CD4-positive, alpha-beta T cell treated with Interleukin-6 at 100 ng/mL for 8 hours (primary cell): ENCODE data around the gene BTNL8.

Experiments used
- DNase-seq: peaks from one replicate; pipeline ENCODE4 v3.0.0-alpha.2; 2020; ENCODE audit warnings: mixed read lengths, low spot score

Gene BTNL8

GRCh38 chr5:180969406-180969805, 70.4 kb downstream of the BTNL8 start:
- no peak for DNase-seq

- DNase-seq: no peak
Observed at GRCh38 chr5:180970336-180970735, 71.4 kb downstream of the BTNL8 start.

DNA sequence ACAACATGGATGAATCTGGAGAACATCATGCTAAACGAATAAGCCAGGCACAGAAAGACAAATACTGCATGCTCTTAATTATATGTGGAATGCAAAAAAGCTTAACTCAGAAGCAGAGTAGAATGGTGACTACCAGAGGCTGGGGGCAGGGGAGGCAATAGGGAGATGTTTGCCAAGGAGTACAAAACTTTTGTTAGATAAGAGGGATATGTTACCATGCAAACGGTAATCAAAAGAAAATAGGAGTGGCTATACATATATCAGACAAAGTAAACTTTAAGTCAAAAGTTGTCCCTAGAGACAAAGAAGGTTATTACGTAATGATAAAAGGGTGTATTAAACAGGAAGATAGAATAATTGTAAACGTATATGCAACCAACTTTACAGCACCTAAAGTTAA, 71.9 kb downstream of the BTNL8 start:
- DNase-seq: no peak

DNA sequence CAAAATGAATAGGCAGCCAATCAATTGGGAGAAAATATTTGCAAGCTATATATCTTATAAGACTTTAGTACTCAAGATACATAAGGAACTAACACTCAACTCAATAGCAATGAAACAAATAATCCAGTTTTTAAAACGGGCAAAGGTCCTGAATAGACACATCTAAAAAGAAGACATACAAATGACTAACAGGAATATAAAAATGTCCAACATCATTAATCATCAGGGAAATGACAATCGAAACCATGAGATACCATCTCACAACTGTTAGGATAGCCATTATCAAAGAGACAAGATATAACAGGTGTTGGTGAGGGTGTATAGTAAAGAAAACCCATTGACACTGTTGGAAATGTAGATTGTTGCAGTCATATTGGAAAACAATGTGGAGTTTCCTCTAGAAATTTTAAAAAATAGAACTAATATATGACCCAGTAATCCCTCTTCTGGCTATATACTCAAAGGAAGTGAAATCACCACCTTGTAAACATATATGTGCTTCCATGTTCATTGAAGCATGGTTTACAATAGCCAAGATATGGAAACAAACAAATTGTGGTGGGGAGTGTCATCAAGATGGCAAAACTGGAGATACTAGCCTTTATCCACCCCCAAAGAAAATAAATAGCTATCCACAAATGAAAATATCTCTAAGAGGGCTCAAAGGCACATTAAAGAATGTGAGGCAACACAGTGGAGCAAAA, 75.8 kb downstream of the BTNL8 start:
- DNase-seq: no peak

- no peak for DNase-seq
Observed at GRCh38 chr5:180975338-180975737, 76.4 kb downstream of the BTNL8 start.

DNA sequence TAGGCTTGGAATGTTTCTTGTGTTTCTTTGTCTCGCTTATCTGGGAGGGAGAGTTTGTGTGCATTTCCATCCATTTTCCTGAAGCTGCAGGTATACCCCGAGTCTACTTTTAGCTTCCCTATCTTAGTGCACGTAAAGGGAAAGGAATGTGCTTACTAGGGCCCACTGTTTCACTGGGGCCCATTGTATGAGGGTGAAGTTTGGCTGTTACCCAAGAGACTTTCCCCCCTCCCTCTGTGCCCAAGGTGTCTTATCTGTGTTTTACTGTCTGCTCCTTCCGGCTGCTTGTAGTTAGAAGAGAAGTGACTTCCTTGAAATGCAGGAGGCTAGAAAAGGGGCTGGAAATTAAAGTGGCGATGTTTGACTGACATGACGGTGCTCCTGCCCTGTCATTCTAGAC, 77.6 kb downstream of the BTNL8 start:
- peak; percentile 1 for DNase-seq

GRCh38 chr5:180977852-180978251, 78.9 kb downstream of the BTNL8 start:
- DNase-seq: no peak

DNA sequence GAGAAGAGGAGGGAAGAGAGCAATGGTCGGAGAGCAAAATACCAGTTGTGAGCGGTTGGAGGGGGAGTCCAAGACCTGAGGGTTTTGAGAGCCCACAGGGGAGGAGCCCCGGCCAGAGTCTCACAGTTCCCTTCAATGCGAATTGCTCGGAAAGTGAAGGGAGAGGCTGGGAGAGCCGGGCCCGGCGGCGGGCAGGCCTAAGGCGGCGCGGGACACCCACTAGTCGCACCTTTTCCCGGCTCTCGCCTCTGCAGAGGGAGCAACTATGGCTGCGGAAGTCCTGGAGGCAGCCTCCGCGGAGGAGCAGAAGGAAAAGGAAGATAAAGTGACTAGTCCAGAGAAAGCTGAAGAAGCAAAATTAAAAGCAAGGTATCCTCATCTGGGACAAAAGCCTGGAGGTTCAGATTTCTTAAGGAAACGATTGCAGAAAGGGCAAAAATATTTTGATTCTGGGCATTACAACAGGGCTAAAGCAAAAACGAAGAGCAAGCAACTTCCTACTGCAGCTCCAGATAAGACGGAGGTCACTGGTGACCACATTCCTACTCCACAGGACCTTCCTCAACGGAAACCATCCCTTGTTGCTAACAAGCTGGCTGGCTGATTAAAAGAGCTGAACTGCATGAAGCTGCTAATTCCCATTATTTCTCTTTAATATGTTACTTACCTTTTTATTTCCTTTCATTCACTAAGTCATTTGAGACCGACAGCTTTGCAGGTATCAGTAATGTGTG, 83.2 kb downstream of the BTNL8 start:
- DNase-seq: no peak

GRCh38 chr5:180988016-180988415, 89.1 kb downstream of the BTNL8 start:
- DNase-seq: no peak

DNA sequence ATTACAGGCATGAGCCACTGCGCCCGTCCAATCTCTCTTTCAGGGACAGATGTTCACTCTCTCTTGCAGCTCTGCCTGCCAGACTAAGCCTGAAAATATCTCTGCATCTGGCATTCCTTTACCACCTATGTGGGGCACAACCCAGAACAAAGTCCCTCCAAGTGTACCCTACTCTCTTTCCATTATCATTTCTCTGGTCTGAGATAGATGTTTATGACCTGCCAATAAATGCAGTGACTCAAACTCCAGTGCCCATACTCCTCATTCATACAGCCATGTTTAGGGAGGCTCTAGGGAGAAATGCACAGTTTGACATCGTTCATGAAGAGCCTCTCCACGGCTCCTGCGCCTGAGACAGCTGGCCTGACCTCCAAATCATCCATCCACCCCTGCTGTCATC, 89.6 kb downstream of the BTNL8 start, which contains the start of gene BTNL3:
Gene BTNL3 (plus strand): TSS at position 255 of the 400 bp plus-strand sequence. CDS start 183 bp downstream, outside the sequence.
- no peak for DNase-seq

GRCh38 chr5:180990086-180990881, 91.3 kb downstream of the BTNL8 start:
- no peak for DNase-seq

DNA sequence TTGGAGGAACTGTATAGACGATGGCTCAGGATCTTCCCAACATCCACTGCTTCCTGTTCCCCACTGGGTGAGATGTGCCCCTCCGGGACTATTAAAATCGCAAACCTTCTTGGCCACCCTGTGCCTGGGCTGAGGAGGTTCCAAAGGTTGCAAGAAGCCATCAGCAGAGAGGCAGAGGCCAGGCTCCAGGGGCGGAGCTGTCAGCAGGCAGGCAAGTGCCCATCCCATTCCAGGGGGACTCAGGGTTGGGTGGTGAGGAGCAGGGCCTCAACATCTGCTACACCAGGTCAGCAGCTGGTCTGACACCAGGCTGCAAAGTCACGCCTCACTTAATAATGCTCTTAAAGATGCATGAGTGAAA, 91.9 kb downstream of the BTNL8 start:
- no peak for DNase-seq
